Measurements from ENCODE around the gene NAT9.

The NAT9 gene

GRCh38 chr17:74759243-74759801 lies 16.8 kb downstream of the NAT9 start:
- peak; percentile 85 for DNase-seq

DNA sequence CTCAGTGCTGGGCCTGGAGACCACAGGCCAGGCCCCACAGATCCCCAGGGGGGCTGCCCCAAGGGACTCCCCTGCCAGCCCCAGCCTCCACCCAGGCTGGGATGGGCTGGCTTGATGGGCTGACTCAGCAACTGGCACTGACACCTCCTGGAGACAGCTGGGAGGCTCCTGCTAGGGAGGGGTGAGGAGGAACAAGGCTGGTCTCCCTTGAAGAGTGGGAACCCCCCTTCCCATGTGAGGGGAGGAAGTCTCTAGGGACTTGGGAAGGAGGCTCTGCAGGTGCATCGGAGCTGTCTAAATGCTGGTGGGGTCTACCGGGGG lies 17.3 kb downstream of the NAT9 start:
- peak; percentile 52 for DNase-seq

GRCh38 chr17:74757931-74758847 lies 18.0 kb downstream of the NAT9 start:
- no peak for DNase-seq

- no peak for DNase-seq
These were observed 18.6 kb downstream of the NAT9 start for GRCh38 chr17:74757502-74757901.

- DNase-seq, result no peak
These were observed 19.3 kb downstream of the NAT9 start for GRCh38 chr17:74756891-74757290.

DNA sequence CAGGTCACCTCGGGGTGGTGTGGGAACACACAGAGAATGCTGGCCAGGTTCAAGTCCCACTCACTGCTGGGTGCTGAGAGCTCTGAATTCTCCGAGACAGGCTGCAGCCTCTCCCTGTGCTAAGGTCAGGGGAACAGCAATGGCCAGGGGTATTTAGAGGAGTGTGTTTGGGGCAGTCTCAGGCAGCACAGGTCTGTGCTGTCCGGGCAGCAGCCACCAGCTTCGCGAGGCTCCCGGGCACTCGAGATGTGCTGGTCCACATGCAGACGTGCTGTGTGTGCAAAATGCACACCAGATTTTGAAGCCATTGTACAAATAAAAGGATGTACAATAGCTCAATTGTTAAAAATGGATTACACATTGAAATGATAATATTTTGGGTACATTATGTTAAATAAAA lies 20.6 kb downstream of the NAT9 start:
- no peak for DNase-seq

- DNase-seq, result no peak
These were observed 21.3 kb downstream of the NAT9 start for GRCh38 chr17:74754832-74755231.

DNA sequence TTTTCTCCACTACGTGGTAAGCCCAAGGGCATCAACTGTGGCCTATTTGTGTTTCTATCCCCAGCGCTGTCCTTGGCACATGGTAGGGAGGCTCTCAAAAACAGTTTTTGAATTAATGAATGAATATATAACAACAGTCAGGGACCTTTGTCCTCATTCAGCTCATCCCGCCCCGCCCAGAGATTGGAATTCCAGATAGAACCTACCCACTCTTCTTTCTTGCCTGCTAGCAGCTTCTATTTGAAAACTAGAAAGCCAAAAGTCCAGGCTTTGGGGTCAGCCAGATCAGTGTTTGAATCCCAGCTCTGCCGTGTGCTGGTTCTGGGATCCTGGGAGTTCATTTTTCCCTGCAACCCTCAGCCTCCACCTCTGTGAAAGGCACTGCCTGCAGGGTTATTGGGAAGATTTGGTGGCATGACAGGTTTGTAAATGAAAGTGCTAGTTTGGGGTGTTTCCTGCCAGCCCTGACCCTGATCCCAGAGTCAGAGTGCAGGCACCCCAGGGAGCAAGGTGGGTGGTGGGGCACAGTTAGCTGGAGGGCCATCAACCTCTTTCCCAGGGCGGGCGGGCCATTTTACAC lies 23.2 kb downstream of the NAT9 start:
- DNase-seq, result no peak

- no peak for DNase-seq
These were observed 23.7 kb downstream of the NAT9 start for GRCh38 chr17:74752415-74752814.

DNA sequence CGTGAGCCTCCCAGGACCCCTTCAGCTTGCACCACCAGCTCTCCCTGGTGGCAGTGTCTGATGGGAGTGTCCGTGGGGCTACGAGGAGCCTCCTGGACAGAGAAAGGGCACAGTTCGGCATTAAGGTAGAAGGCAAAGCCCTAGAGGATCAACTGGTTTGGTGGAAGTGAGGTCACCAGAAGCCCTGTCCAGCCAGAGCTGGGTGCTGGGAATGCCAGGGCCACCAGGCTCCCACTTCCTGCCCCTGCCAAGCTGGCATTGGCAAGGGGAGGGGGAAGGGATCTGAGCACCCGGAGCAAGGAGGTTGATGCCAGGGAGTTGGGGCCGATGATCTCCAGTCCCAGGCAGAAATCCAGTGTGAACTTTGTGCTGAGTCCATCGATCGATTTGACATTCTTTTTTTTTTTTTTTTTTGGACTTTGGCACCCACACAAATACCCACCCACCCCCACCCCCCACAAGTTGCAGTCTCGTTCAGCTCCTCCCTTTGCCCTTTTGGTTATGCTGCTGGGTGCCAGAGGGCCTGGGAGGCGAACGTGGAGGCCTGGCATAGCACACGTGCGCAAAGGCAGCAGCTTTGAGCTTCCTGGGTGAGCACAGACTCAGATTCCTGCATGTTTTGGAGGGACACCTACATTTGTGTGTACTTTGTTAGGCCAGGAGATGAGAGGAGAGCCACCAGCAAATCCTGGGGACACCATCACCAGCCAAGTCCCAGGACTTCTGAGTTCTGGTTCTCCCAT lies 25.6 kb downstream of the NAT9 start:
- DNase-seq, result no peak

DNA sequence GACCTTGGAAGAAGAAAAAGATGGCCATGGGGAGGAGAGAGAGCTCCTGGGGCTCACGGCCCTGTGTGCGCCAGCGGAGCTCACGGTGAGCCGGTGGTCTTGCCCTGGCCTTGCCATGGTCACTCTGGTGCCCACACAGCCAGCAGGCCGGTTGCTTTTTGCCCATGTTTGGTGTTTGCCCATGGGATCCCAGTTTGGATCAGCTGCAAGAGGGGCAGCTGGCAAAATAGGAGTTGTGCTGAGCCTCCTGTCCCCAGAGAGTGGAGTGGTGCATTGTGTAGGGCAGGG lies 26.2 kb downstream of the NAT9 start:
- DNase-seq, result no peak

DNA sequence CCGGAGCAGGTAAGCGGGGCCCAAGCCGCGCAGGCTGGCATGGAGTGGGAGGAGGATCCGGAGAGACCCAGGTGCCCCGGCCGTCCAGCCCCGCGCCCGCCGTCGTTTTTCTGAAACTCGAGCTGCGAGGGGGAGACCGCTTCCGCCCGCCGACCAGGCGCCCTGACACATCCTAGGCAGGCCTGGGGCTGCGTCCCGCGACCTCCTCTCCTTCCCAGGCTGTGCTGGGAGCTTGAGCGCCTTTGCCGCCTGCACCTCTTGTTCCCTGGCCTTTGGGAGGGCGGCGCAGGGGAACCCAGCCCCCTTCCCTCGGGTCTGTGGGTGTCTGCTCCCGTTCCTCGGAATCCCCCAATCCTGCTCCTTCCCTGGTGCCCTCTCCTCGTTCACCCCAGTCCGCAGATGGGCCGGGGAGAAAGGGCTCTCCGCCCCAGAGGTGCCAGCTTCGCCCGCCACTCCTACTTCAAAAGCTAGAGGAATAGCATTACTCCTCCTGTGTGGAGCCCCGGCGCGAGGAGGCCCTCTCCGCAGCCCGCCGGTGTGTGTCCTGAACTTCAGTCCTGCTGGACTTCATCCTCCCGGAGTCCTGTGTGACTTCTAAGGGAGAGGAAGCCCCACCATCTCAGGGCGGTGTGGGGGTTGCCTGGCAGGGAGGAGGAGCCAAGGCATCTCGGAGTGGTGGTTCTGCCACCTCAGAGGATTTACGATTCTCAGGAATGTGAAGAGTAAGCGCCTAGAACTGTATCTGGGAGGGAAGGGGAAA lies 26.7 kb downstream of the NAT9 start:
- no peak for DNase-seq

DNA sequence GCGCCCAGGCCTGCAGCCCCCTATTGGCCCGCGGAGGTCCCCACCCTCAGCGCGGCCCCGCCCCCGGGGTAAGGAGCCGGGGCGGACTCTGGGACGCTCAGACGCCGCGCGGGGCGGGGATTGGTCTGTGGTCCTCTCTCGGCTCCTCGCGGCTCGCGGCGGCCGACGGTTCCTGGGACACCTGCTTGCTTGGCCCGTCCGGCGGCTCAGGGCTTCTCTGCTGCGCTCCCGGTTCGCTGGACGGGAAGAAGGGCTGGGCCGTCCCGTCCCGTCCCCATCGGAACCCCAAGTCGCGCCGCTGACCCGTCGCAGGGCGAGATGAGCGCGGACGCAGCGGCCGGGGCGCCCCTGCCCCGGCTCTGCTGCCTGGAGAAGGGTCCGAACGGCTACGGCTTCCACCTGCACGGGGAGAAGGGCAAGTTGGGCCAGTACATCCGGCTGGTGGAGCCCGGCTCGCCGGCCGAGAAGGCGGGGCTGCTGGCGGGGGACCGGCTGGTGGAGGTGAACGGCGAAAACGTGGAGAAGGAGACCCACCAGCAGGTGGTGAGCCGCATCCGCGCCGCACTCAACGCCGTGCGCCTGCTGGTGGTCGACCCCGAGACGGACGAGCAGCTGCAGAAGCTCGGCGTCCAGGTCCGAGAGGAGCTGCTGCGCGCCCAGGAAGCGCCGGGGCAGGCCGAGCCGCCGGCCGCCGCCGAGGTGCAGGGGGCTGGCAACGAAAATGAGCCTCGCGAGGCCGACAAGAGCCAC lies 27.4 kb downstream of the NAT9 start, which contains the start of gene NHERF1:
Gene NHERF1 (plus strand): TSS at position 100 of the 750 bp plus-strand sequence. CDS start 219 bp downstream, at position 319.
- DNase-seq, result peak; percentile 72

GRCh38 chr17:74748279-74748528 lies 27.9 kb downstream of the NAT9 start:
- DNase-seq, result no peak

DNA sequence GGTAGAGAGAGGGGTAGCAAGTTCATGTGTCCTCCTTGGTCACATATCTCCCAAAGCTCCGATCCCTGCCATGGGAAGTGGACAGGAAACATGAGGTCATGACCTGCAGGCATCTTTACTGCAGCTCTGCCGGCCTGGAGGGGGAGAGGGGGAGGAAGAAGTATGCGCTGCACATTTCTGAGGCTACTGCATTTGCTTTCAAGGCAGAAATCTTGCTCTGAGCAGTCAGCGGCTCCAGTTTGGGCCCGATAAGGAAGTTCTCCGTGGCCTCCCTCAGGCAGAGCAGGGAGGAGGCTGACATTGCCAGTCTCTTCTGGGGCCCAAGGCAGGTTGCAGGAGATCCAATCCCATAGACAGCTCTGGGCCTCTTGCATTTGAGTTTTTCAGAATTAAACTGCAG lies 29.2 kb downstream of the NAT9 start:
- DNase-seq, result peak; percentile 39

GRCh38 chr17:74746376-74746775 lies 29.8 kb downstream of the NAT9 start:
- no peak for DNase-seq

DNA sequence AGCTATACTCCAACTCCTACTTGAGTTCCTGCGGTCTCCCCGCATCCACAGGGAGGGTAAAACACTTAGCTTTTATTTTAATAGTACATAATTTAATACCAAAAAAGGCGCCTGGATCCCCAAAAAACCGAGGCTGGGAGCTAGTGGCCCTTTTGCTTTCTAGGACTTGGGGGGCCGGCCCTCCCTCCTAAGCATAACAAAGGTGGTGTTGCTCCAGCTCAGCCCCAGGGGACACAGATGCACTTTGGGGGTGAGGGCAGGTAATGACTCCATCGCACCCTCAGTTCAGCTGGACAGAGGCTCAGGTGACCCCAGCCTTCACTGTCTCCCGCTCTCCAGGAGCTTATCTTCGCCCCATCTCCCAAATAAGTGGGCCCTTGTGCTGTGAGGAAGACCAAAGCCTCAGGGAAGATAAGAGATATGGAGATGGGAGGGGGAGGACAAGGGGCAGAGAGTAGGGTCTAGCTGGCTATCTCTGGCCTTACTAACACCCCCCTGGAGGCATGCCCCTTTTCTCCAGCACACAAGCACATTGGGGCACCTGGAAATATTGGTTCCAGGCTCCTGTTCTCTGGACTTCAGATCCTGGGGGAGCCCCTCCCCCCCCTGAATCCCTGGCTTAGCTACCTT lies 30.5 kb downstream of the NAT9 start:
- DNase-seq, result no peak

- DNase-seq, result no peak
These were observed 31.2 kb downstream of the NAT9 start for GRCh38 chr17:74744714-74745547.

GRCh38 chr17:74744349-74744713 lies 31.8 kb downstream of the NAT9 start:
- no peak for DNase-seq

DNA sequence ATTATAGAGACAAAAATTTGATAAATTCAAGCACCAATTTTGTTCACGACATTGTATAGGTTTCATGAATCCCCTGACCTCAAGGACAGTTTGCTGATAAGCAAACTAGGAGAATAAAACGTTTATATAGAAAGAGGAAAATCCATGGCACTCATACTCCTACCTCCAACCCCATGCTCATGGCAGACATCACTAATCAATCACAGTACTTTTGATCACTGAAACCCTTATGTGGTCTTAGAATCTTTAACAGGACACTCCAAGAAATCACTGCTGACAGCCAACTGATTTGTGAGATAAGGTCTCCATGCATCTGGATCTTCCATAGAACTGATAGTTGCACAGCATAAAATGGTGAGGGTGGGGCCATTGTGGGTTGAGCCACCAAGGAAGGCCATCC lies 32.4 kb downstream of the NAT9 start:
- DNase-seq, result no peak

DNA sequence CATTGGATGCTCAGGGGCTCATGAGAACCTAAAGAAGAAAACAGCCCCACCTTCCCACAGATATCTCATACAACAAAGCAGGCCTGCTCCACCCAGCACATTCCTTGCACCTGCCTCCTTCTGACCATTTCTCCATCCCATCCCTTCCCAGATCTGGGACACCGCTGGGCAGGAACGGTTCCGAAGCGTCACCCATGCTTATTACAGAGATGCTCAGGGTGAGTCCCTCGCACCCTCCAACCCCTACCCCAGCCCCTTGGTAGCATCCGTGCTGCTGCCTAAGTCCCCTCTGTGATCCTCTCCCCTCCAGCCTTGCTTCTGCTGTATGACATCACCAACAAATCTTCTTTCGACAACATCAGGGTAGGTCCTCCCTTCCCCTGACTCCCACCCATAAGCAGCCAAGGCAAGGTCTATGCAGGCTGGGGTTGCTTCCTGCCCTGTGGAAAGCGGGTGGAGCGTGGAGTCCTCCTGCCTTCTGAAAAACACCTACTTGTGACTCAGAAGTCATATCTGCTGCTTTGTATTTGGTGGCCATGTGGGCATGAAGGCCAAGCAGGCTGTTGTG lies 33.1 kb downstream of the NAT9 start:
- no peak for DNase-seq
